Choroid plexus epithelial cell (primary cell): ENCODE results near the gene TOMM40.
A peak's percentile ranks its signal among the peaks of the same experiment; 100 is the strongest.
"Not testable (repeated sequence)": the region's sequence is repeated elsewhere in the genome, so short reads cannot be mapped to it uniquely, and the experiment has no call there.

Experiments used
- DNase-seq: peaks from one replicate; pipeline ENCODE4 v3.0.0-alpha.2; 2010; ENCODE audit warnings: low read depth
- H3K4me3 ChIP-seq: 2 replicates; pipeline ENCODE4 v1.5.1; 2011; ENCODE audit warnings: low read depth, mild to moderate bottlenecking, control low read depth, low read length, moderate library complexity
- CTCF ChIP-seq: conservative IDR thresholded peaks from 2 replicates; pipeline ENCODE4 v1.5.1; 2011; ENCODE audit warnings: low read depth, mild to moderate bottlenecking, control low read depth, inconsistent platforms, low read length, moderate library complexity

TOMM40 gene

DNA sequence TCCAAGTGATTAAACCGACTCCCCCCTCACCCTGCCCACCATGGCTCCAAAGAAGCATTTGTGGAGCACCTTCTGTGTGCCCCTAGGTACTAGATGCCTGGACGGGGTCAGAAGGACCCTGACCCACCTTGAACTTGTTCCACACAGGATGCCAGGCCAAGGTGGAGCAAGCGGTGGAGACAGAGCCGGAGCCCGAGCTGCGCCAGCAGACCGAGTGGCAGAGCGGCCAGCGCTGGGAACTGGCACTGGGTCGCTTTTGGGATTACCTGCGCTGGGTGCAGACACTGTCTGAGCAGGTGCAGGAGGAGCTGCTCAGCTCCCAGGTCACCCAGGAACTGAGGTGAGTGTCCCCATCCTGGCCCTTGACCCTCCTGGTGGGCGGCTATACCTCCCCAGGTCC, 16.6 kb downstream of the TOMM40 start:
- no peak for DNase-seq
- no peak for TF ChIP-seq CTCF
- no peak overlapping the region for H3K4me3 ChIP-seq

DNA sequence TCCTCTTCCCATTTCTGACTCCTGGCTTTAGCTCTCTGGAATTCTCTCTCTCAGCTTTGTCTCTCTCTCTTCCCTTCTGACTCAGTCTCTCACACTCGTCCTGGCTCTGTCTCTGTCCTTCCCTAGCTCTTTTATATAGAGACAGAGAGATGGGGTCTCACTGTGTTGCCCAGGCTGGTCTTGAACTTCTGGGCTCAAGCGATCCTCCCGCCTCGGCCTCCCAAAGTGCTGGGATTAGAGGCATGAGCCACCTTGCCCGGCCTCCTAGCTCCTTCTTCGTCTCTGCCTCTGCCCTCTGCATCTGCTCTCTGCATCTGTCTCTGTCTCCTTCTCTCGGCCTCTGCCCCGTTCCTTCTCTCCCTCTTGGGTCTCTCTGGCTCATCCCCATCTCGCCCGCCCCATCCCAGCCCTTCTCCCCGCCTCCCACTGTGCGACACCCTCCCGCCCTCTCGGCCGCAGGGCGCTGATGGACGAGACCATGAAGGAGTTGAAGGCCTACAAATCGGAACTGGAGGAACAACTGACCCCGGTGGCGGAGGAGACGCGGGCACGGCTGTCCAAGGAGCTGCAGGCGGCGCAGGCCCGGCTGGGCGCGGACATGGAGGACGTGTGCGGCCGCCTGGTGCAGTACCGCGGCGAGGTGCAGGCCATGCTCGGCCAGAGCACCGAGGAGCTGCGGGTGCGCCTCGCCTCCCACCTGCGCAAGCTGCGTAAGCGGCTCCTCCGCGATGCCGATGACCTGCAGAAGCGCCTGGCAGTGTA, 17.2 kb downstream of the TOMM40 start:
- no peak overlapping the region for H3K4me3 ChIP-seq
- no peak for DNase-seq
- TF ChIP-seq CTCF: no peak

- DNase-seq: no peak
- no peak for TF ChIP-seq CTCF
- no peak overlapping the region for H3K4me3 ChIP-seq
Measured at GRCh38 chr19:44908836-44909261, 17.8 kb downstream of the TOMM40 start.

DNA sequence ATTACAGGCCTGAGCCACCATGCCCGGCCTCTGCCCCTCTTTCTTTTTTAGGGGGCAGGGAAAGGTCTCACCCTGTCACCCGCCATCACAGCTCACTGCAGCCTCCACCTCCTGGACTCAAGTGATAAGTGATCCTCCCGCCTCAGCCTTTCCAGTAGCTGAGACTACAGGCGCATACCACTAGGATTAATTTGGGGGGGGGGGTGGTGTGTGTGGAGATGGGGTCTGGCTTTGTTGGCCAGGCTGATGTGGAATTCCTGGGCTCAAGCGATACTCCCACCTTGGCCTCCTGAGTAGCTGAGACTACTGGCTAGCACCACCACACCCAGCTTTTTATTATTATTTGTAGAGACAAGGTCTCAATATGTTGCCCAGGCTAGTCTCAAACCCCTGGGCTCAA, 18.7 kb downstream of the TOMM40 start:
- no peak for DNase-seq
- TF ChIP-seq CTCF: no peak
- no peak overlapping the region for H3K4me3 ChIP-seq

DNA sequence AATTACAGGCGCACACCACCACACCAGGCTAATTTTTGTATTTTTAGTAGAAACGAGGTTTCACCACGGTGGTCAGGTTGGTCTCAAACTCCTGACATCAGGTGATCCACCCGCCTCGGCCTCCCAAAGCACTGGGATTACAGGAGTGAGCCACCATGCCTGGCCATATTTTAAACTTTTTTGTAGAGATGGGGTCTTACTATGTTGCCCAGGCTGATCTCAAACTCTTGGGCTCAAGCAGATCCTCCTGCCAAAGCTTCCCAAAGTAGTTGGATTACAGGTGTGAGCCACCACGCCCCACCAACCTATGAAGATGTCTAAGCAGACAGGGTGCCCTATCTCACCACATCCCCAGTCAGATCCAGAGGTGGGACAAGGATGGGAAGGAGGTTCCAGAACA, 20.8 kb downstream of the TOMM40 start:
- not testable (repeated sequence) for H3K4me3 ChIP-seq, DNase-seq

- no peak overlapping the region for H3K4me3 ChIP-seq
- no peak for TF ChIP-seq CTCF
- no peak for DNase-seq
Measured at GRCh38 chr19:44912854-44913253, 21.8 kb downstream of the TOMM40 start.

DNA sequence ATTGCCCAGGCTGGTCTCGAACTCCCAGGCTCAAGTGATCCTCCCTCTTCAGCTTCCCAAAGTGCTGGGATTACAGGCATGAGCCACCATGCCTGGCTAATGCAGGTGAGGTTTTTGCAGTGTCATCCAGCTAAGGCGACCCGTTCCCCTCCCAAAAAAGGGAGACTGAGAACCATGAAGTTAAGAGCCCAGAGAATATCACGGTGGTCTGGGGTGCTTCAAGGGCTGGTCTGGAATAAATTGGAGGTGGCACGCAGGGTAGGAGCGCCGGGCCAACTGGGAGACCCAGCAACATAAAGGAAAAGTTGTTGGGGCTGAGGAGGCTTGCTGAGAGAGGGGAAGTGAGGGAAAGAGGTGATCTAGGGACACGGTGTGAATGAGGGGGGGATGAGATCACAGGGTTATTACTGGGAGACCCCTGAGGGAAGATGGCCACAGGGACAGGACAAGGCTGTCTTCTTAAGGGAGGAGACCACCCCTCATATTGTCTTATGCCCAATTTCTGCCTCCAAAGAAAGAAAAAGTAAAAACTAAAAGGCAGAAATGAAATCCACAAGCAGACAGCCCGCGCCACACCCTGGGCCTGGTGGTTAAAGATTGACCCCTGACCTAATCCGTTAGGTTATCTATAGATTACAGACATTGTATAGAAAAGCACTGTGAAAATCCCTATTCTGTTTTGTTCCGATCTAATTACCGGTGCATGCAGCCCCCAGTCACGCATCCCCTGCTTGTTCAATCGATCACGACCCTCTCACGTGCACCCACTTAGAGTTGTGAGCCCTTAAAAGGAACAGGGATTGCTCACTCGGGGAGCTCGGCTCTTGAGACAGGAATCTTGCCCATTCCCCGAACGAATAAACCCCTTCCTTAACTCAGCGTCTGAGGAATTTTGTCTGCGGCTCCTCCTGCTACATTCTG, 22.7 kb downstream of the TOMM40 start:
- not testable (repeated sequence) for H3K4me3 ChIP-seq, DNase-seq

DNA sequence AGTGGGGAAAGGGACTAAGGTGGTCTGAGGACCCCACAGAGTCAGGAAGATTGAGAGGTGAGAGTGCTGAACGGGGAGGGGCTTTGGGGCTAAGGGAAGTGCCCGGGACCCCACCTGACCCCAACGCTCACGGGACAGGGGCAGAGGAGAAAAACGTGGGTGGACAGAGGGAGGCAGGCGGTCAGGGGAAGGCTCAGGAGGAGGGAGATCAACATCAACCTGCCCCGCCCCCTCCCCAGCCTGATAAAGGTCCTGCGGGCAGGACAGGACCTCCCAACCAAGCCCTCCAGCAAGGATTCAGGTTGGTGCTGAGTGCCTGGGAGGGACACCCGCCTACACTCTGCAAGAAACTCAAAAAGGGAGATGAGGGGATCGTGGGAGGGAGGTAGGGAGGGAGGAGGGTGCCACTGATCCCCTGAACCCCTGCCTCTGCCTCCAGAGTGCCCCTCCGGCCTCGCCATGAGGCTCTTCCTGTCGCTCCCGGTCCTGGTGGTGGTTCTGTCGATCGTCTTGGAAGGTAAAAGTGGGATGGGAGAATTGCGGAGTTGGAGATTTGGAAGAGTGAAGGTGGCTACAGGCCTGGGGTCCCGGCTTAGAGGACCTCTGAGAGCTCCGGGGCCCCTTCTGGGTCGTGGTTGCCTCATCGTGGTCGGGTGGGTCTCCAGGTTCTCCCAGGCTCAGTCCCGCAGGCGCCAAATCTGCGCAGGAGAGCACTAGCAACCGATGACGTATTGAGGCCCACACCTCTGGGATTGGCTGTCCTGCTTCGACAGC, 23.6 kb downstream of the TOMM40 start, which contains the start of gene APOC1:
TSS of gene APOC1 (plus strand) at position 176 of the 774 bp plus-strand sequence. CDS start at position 460, 284 bp downstream.
- peak; percentile 83 for DNase-seq
- H3K4me3 ChIP-seq: peak within 1 kb of the TSS; percentile 63
